ENCODE data around the gene PRKG1. TPM values are rescaled to one million over a fixed set of nuclear protein-coding genes. Genes with fewer than 3 reads are reported as not detected.

Gene PRKG1
- total and polyA plus RNA-seq, 2 of the 8 experiments (the other 6 are each of a cell fraction or from before 2014, with no cell fraction given) = 4.2 to 15.2 TPM

GRCh38 chr10:51800725-51801424, 726.6 kb downstream of the PRKG1 start:
- H3K27ac ChIP-seq (ENCODE audit: low read depth, low read length) = no peak overlapping the region
- no peak overlapping the region for H3K4me3 ChIP-seq (ENCODE audit: extremely low read depth in 1 of 4, insufficient read depth in 2 of 4, low read depth in 3 of 4, low read length in 4 of 4)
- no peaks in the 10 kb centered on the region for H3K79me2 ChIP-seq (ENCODE audit: control insufficient read depth in 1 of 2, insufficient read depth in 2 of 2, low read length in 2 of 2)
- no peak overlapping the region for H3K56ac ChIP-seq (replicated peaks; ENCODE audit: insufficient read length, low read depth, low read length)
- no peak overlapping the region for H3K23ac ChIP-seq (ENCODE audit: insufficient read length)
- no peaks in the 10 kb centered on the region for H3K9me3 ChIP-seq (ENCODE audit: insufficient read depth in 2 of 2, low read depth in 1 of 2, low read length in 1 of 2)
- no peak overlapping the region for H2BK12ac ChIP-seq (ENCODE audit: low read depth, low read length)
- WGBS, 2 experiments (ENCODE audit: extremely low coverage in 1 of 2, insufficient coverage in 1 of 2, insufficient read length in 1 of 2, insufficient replicate concordance in 2 of 2, low coverage in 1 of 2, low lambda C conversion rate in 2 of 2, missing lambda C conversion rate in 1 of 2) = 82% methylated on average over 4 of the region's 4 CpGs; no CpG with 5 or more reads in 1 of the 2 experiments
- H3K14ac ChIP-seq (ENCODE audit: insufficient read length) = no peak overlapping the region
- no peaks in the 10 kb centered on the region for H3K23me2 ChIP-seq (ENCODE audit: low read depth, low read length)
- no peak overlapping the region for H2BK5ac ChIP-seq (ENCODE audit: low read depth, low read length)
- POLR2A ChIA-PET (ENCODE audit: partially characterized antibody) = no interaction called here
- H3K9ac ChIP-seq (replicated peaks in 1 of 4; ENCODE audit: extremely low read depth in 1 of 4, low read depth in 3 of 4, low read length in 3 of 4) = no peak overlapping the region
- no peak overlapping the region for H2BK15ac ChIP-seq (ENCODE audit: low read length)
- H2AK5ac ChIP-seq (ENCODE audit: low read depth, low read length) = no peak overlapping the region
- no peak overlapping the region for H2BK20ac ChIP-seq (ENCODE audit: low read length)
- FAIRE-seq (no peak), DNase-seq (ENCODE audit: low read depth in 1 of 2, low spot score in 2 of 2) (no peak)
- no peaks in the 10 kb centered on the region for H3K79me1 ChIP-seq (ENCODE audit: low read depth, low read length)
- H3K36me3 ChIP-seq (ENCODE audit: control insufficient read depth in 2 of 4, insufficient read depth in 4 of 4, low read length in 3 of 4) = no peaks in the 10 kb centered on the region
- no peak overlapping the region for H2AFZ ChIP-seq (ENCODE audit: low read length)
- no peaks in the 10 kb centered on the region for H3K27me3 ChIP-seq (replicated peaks in 1 of 4; ENCODE audit: control insufficient read depth in 3 of 4, extremely low read depth in 1 of 4, insufficient read depth in 3 of 4, low read length in 3 of 4)
- no peak overlapping the region for H3K18ac ChIP-seq (ENCODE audit: extremely low read depth, low read length)
- H3K4me2 ChIP-seq (ENCODE audit: insufficient read depth in 1 of 2, low read depth in 2 of 2, low read length in 2 of 2) = no peak overlapping the region
- peaks cover 0 to 3% (median 0%) of the 10 kb centered on the region in 4 experiments; a peak in 1 of 7 replicates for H3K4me1 ChIP-seq (replicated peaks in 1 of 4; ENCODE audit: control insufficient read depth in 3 of 4, insufficient read depth in 4 of 4, low read length in 3 of 4)
- no peak overlapping the region for H2BK120ac ChIP-seq (replicated peaks; ENCODE audit: low read depth, low read length)
- no peak overlapping the region for H4K8ac ChIP-seq (ENCODE audit: extremely low read depth, insufficient read depth, low read length)
- H4K20me1 ChIP-seq (replicated peaks in 1 of 2; ENCODE audit: control insufficient read depth in 1 of 2, insufficient read depth in 2 of 2, low read length in 2 of 2) = no peaks in the 10 kb centered on the region
- CTCF ChIA-PET (ENCODE audit: partially characterized antibody) = interaction anchor here (2.2 kb wide), 1 partner anchor 14 kb away, joined by 9 read pairs; no protein-coding TSS in a partner anchor
- H3K4ac ChIP-seq (replicated peaks; ENCODE audit: insufficient read length, low read depth, low read length) = no peak overlapping the region
- no peak overlapping the region for H4K5ac ChIP-seq (ENCODE audit: insufficient read length, low read depth, low read length)
- H4K91ac ChIP-seq (replicated peaks; ENCODE audit: insufficient read length, low read length) = no peak overlapping the region
- no peak for TF ChIP-seq MAX (IDR thresholded peaks at IDR 0.05)
- TF ChIP-seq SAP30 (IDR thresholded peaks at IDR 0.05; ENCODE audit: insufficient read depth, insufficient replicate concordance, low read length) = no peak
- TF ChIP-seq JUN (IDR thresholded peaks at IDR 0.05; ENCODE audit: low read depth, low read length) = no peak
- TF ChIP-seq NANOG (IDR thresholded peaks at IDR 0.05; ENCODE audit: insufficient read depth, low read depth, low read length, poor library complexity, severe bottlenecking) = no peak
- TF ChIP-seq FOSL1 (IDR thresholded peaks at IDR 0.05; ENCODE audit: insufficient read depth, low read depth, low read length) = no peak
- no peak for TF ChIP-seq SUZ12 (IDR thresholded peaks at IDR 0.05; ENCODE audit: low read length)
- TF ChIP-seq MAFK (IDR thresholded peaks at IDR 0.05; ENCODE audit: low read depth, low read length) = no peak
- TF ChIP-seq ASH2L (IDR thresholded peaks at IDR 0.05; ENCODE audit: low read length) = no peak
- no peak for TF ChIP-seq TBP (IDR thresholded peaks at IDR 0.05; ENCODE audit: low read depth, low read length)
- no peak for TF ChIP-seq CBX8 (IDR thresholded peaks at IDR 0.05; ENCODE audit: borderline replicate concordance, low read depth, low read length)
- no peak for TF ChIP-seq YY1 (IDR thresholded peaks at IDR 0.05; ENCODE audit: low read depth, low read length)

Measured in H1 (cell line).